ENCODE results near the gene KPNA3.
"Not testable (repeated sequence)": the region's sequence is repeated elsewhere in the genome, so short reads cannot be mapped to it uniquely, and the experiment has no call there.

The KPNA3 gene

DNA sequence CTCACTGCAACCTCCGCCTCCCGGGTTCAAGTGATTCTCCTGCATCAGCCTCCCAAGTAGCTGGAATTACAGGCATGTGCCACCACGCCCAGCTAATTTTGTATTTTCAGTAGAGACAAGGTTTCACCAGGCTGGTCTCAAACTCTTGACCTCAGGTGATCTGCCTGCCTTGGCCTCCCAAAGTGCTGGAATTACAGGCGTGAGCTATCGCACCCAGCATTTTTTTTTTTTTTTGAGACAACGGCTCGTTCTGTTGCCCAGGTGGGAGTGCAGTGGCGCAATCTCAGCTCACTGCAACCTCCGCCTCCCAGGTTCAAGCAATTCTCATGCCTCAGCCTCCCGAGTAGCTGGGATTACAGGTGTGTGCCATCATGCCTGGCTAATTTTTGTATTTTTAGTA is 10.6 kb upstream of the KPNA3 start:
- H3K27me3 ChIP-seq (ENCODE audit: insufficient read depth, low read length); H3K4me3 ChIP-seq (ENCODE audit: low read length); H3K27ac ChIP-seq (ENCODE audit: low read length); H3K9me3 ChIP-seq (ENCODE audit: insufficient read depth, low read depth, low read length); H3K4me1 ChIP-seq (ENCODE audit: insufficient read depth, low read length); H3K36me3 ChIP-seq (ENCODE audit: insufficient read depth, low read depth, low read length); H3K9ac ChIP-seq (ENCODE audit: low read depth, low read length): not testable (repeated sequence)

- H3K27me3 ChIP-seq (ENCODE audit: insufficient read depth, low read length), result no peaks in the 10 kb centered on the region
- H3K9me3 ChIP-seq (ENCODE audit: insufficient read depth, low read depth, low read length), result no peaks in the 10 kb centered on the region
- no peak overlapping the region for H3K4me3 ChIP-seq (ENCODE audit: low read length)
- no peak overlapping the region for H3K27ac ChIP-seq (ENCODE audit: low read length)
- H3K9ac ChIP-seq (ENCODE audit: low read depth, low read length), result no peak overlapping the region
- no peaks in the 10 kb centered on the region for H3K4me1 ChIP-seq (ENCODE audit: insufficient read depth, low read length)
- no peaks in the 10 kb centered on the region for H3K36me3 ChIP-seq (ENCODE audit: insufficient read depth, low read depth, low read length)
These were observed 9.9 kb upstream of the KPNA3 start for GRCh38 chr13:49802426-49802825.

- Histone ChIP-seq H3K9ac (ENCODE audit: low read depth, low read length) (peak overlapping the region; percentile 83; the same call in 1 of the 2 replicates), H3K4me1 (ENCODE audit: insufficient read depth, low read length) (peaks cover 21% of the 10 kb centered on the region), H3K9me3 (ENCODE audit: insufficient read depth, low read depth, low read length) (no peaks in the 10 kb centered on the region), H3K27me3 (ENCODE audit: insufficient read depth, low read length) (no peaks in the 10 kb centered on the region), H3K27ac (ENCODE audit: low read length) (no peak overlapping the region), H3K36me3 (ENCODE audit: insufficient read depth, low read depth, low read length) (no peaks in the 10 kb centered on the region), H3K4me3 (ENCODE audit: low read length) (peak overlapping the region; percentile 96)
These were observed 552 bp downstream of the KPNA3 start for GRCh38 chr13:49791711-49792549.

DNA sequence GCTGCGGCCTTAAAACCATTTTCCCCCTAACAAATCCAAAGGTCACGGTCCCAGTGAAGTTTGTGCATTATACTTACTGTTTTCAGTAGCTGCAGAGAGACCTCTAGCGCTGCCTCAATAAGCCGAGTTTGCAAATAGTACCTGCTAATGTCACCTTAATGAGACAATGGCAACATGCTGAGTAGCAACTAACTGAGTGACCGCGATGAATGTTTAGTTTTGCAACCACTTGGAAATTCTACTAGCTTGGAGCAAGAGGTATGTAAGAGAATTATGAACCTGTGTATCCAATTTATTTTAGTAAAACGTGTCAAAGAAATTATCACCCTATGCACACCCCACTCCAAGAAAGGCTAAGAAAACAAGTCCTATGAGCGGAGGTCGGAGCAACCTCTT is 1.2 kb downstream of the KPNA3 start:
- Histone ChIP-seq H3K27ac (ENCODE audit: low read length) (no peak overlapping the region), H3K9me3 (ENCODE audit: insufficient read depth, low read depth, low read length) (no peaks in the 10 kb centered on the region), H3K4me1 (ENCODE audit: insufficient read depth, low read length) (peaks cover 21% of the 10 kb centered on the region), H3K9ac (ENCODE audit: low read depth, low read length) (peak overlapping the region; percentile 83; the same call in 1 of the 2 replicates), H3K4me3 (ENCODE audit: low read length) (peak overlapping the region; percentile 96), H3K27me3 (ENCODE audit: insufficient read depth, low read length) (no peaks in the 10 kb centered on the region), H3K36me3 (ENCODE audit: insufficient read depth, low read depth, low read length) (no peaks in the 10 kb centered on the region)

GRCh38 chr13:49789968-49790367 is 2.5 kb downstream of the KPNA3 start:
- Histone ChIP-seq H3K4me1 (ENCODE audit: insufficient read depth, low read length) (peaks cover 21% of the 10 kb centered on the region), H3K27ac (ENCODE audit: low read length) (no peak overlapping the region), H3K9ac (ENCODE audit: low read depth, low read length) (no peak overlapping the region), H3K36me3 (ENCODE audit: insufficient read depth, low read depth, low read length) (no peaks in the 10 kb centered on the region), H3K4me3 (ENCODE audit: low read length) (peak overlapping the region; percentile 96), H3K9me3 (ENCODE audit: insufficient read depth, low read depth, low read length) (no peaks in the 10 kb centered on the region), H3K27me3 (ENCODE audit: insufficient read depth, low read length) (no peaks in the 10 kb centered on the region)

- Histone ChIP-seq H3K4me3 (ENCODE audit: low read length) (no peak overlapping the region), H3K27ac (ENCODE audit: low read length) (no peak overlapping the region), H3K9ac (ENCODE audit: low read depth, low read length) (no peak overlapping the region), H3K4me1 (ENCODE audit: insufficient read depth, low read length) (peaks cover 21% of the 10 kb centered on the region), H3K27me3 (ENCODE audit: insufficient read depth, low read length) (no peaks in the 10 kb centered on the region), H3K9me3 (ENCODE audit: insufficient read depth, low read depth, low read length) (no peaks in the 10 kb centered on the region), H3K36me3 (ENCODE audit: insufficient read depth, low read depth, low read length) (no peaks in the 10 kb centered on the region)
These were observed 6.0 kb downstream of the KPNA3 start for GRCh38 chr13:49786401-49787008.

DNA sequence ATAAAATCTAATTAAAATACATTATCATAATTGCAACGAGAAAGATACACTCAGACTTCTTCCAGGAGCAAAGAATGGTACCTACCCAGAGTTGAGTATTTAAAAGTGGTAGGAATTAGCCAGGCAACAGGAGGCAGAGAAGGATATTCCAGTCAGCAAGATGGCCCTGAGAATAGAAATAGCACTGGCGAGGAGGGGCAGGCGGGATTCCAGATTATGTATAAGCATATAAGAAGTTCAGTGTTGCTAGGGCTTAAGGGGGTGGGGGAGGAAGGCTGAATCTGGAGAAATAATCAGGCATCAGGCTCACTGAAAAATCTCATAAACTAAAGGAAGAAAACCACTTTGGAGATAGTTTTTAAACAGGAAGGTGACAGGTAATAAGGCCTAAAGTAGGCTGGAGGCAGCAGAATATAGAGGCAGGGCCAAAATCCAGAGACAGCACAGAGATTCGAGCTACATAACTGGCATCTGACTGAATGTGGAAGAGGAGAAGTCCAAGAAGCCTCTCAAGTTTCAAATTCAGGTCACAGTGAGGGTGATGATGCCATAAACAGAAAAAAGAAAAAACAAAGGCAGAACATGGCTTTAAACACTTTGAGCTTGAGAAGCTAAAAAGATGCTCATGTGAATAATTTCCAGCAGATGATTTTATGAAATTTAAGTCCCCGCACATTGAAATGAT is 7.5 kb downstream of the KPNA3 start:
- Histone ChIP-seq H3K27me3 (ENCODE audit: insufficient read depth, low read length) (no peaks in the 10 kb centered on the region), H3K9ac (ENCODE audit: low read depth, low read length) (no peak overlapping the region), H3K9me3 (ENCODE audit: insufficient read depth, low read depth, low read length) (no peaks in the 10 kb centered on the region), H3K4me3 (ENCODE audit: low read length) (no peak overlapping the region), H3K36me3 (ENCODE audit: insufficient read depth, low read depth, low read length) (no peaks in the 10 kb centered on the region), H3K27ac (ENCODE audit: low read length) (no peak overlapping the region), H3K4me1 (ENCODE audit: insufficient read depth, low read length) (peaks cover 12% of the 10 kb centered on the region)

DNA sequence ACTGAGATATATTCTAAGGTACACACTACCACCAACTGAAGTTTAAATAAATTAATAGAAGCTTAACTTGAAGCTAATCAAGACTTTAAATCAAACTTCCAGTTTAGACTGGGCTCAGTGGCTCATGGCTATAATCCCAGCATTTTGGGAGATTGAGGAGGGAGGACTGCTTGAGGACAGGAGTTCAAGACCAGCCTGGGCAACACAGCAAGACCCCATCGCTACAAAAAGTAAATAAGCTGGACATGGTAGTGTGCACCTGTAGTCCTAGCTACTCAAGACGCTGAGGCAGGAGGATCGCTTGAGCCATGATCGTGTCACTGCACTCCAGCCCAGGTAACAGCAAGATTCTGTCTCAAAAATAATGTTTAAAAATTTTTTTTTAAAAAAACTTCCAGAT is 8.6 kb downstream of the KPNA3 start:
- Histone ChIP-seq H3K4me3 (ENCODE audit: low read length) (no peak overlapping the region), H3K9ac (ENCODE audit: low read depth, low read length) (no peak overlapping the region), H3K36me3 (ENCODE audit: insufficient read depth, low read depth, low read length) (no peaks in the 10 kb centered on the region), H3K27me3 (ENCODE audit: insufficient read depth, low read length) (no peaks in the 10 kb centered on the region), H3K9me3 (ENCODE audit: insufficient read depth, low read depth, low read length) (no peaks in the 10 kb centered on the region), H3K4me1 (ENCODE audit: insufficient read depth, low read length) (peaks cover 6% of the 10 kb centered on the region), H3K27ac (ENCODE audit: low read length) (no peak overlapping the region)

DNA sequence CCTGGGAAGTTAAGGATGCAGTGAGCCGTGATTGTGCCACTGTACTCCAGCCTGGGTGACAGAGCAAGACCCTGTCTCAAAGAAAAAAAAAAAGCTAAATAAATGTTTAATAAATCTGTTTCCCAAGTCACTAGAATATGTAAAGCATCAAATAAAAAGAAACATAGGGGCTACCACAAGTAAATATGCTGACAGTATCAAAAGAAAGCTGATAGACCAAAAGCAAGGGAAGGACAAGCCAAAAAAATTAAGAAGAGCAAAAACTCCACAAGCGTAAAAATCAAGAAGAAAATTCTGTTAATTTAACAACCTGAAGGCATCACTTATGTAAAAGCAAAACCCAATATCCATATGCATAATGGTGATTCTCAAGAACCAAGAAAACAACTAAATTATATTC is 9.7 kb downstream of the KPNA3 start:
- no peaks in the 10 kb centered on the region for H3K27me3 ChIP-seq (ENCODE audit: insufficient read depth, low read length)
- no peaks in the 10 kb centered on the region for H3K9me3 ChIP-seq (ENCODE audit: insufficient read depth, low read depth, low read length)
- H3K27ac ChIP-seq (ENCODE audit: low read length), result no peak overlapping the region
- H3K4me1 ChIP-seq (ENCODE audit: insufficient read depth, low read length), result peaks cover 4% of the 10 kb centered on the region; the same call in 1 of the 2 replicates
- no peak overlapping the region for H3K4me3 ChIP-seq (ENCODE audit: low read length)
- H3K9ac ChIP-seq (ENCODE audit: low read depth, low read length), result no peak overlapping the region
- no peaks in the 10 kb centered on the region for H3K36me3 ChIP-seq (ENCODE audit: insufficient read depth, low read depth, low read length)

DNA sequence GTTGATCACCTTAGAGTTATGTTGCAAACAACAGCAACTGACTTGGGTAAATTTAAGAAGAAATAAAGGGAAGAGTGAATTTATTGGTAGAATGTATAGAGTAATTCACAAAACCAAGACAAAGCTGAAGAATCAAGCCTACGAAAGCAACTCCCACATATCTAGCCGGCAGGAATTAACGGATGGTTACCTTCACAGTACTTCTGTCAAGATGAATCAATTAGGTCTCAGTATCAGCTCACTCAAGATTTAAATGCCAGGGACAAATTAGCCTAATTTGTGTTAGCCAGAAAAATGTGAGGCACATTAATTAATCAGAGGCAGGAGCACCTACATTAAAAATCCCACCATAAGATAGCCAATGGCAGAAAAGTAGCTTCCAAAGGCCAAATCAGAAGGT is 10.7 kb downstream of the KPNA3 start:
- no peaks in the 10 kb centered on the region for H3K36me3 ChIP-seq (ENCODE audit: insufficient read depth, low read depth, low read length)

GRCh38 chr13:49779721-49780120 is 12.8 kb downstream of the KPNA3 start:
- H3K36me3 ChIP-seq (ENCODE audit: insufficient read depth, low read depth, low read length), result no peaks in the 10 kb centered on the region
- no peak overlapping the region for H3K9ac ChIP-seq (ENCODE audit: low read depth, low read length)
- no peak overlapping the region for H3K4me3 ChIP-seq (ENCODE audit: low read length)
- no peaks in the 10 kb centered on the region for H3K27me3 ChIP-seq (ENCODE audit: insufficient read depth, low read length)
- no peaks in the 10 kb centered on the region for H3K9me3 ChIP-seq (ENCODE audit: insufficient read depth, low read depth, low read length)
- H3K27ac ChIP-seq (ENCODE audit: low read length), result no peak overlapping the region
- H3K4me1 ChIP-seq (ENCODE audit: insufficient read depth, low read length), result peaks cover 11% of the 10 kb centered on the region

More for the DNA sequence above, 10.7 kb downstream of the KPNA3 start:
- no peaks in the 10 kb centered on the region for H3K9me3 ChIP-seq (ENCODE audit: insufficient read depth, low read depth, low read length)
- H3K27ac ChIP-seq (ENCODE audit: low read length), result no peak overlapping the region
- no peak overlapping the region for H3K9ac ChIP-seq (ENCODE audit: low read depth, low read length)
- H3K27me3 ChIP-seq (ENCODE audit: insufficient read depth, low read length), result no peaks in the 10 kb centered on the region
- H3K4me1 ChIP-seq (ENCODE audit: insufficient read depth, low read length), result peaks cover 11% of the 10 kb centered on the region
- H3K4me3 ChIP-seq (ENCODE audit: low read length), result no peak overlapping the region
